Erythroblast (primary cell): ENCODE results near the gene FAM83B.

Experiments
- GATA1 ChIP-seq: IDR thresholded peaks from 2 replicates; pipeline ENCODE4 v1.6.1; 2011; ENCODE audit warnings: low read depth, mild to moderate bottlenecking, control low read depth, low read length, moderate library complexity
- POLR2A ChIP-seq: IDR thresholded peaks from 2 replicates; pipeline ENCODE4 v1.6.1; 2011; ENCODE audit warnings: mild to moderate bottlenecking, low read length

DNA sequence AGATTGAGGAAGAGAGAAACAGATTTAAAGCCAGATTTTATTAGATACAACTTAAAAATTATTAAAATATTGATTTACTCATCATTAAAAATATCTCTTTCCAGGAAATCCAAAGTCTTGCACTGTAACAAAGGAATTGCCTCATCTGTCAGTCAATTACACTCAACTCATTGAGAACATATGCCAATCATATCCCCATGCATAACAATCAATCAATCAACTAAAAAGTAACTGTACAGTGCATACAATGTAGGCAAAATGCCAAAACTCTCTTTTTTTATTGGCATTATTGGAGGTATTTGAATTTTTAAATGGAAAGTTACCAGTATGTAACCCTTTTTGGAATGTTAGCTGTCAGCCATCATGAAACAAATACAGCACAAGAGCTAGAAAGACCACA lies 45.3 kb upstream of the FAM83B start:
- TF ChIP-seq GATA1 (no peak), POLR2A (no peak)
